GM12891 (cell line): Measurements from ENCODE around the gene ZNF132.
"Not testable (repeated sequence)": the region's sequence is repeated elsewhere in the genome, so short reads cannot be mapped to it uniquely, and the experiment has no call there.

ENCODE experiments used
- DNase-seq: peaks from one replicate; pipeline ENCODE4 v3.0.0; 2011; ENCODE audit warnings: low spot score; ENCODE audit not compliant: insufficient read length
- FAIRE-seq: peaks from 2 replicates; lab custom pipeline; 2011; peaks lifted over from hg19 to GRCh38; lab: Jason Lieb, UNC
- PAX5 ChIP-seq: IDR thresholded peaks from 2 replicates; pipeline ENCODE4 v1.6.1; 2011; ENCODE audit warnings: low read length, moderate library complexity, mild to moderate bottlenecking; ENCODE audit not compliant: insufficient read depth, severe bottlenecking
- POLR2A ChIP-seq: IDR thresholded peaks from 2 replicates; pipeline ENCODE4 v1.6.1; 2011; ENCODE audit warnings: low read depth, low read length, control low read depth
- POLR2AphosphoS5 ChIP-seq: IDR thresholded peaks from 2 replicates; pipeline ENCODE4 v1.6.1; 2011; ENCODE audit warnings: low read depth, low read length, control low read depth
- POU2F2 ChIP-seq: IDR thresholded peaks from 2 replicates; pipeline ENCODE4 v1.6.1; 2011; ENCODE audit warnings: low read depth, mild to moderate bottlenecking, control low read depth, low read length, moderate library complexity
- SPI1 ChIP-seq: IDR thresholded peaks from 2 replicates; pipeline ENCODE4 v1.6.1; 2011; ENCODE audit warnings: low read depth, low read length, control low read depth
- TAF1 ChIP-seq: IDR thresholded peaks from 2 replicates; pipeline ENCODE4 v1.6.1; 2011; ENCODE audit warnings: low read depth, low read length, control low read depth

ZNF132 gene

GRCh38 chr19:58476498-58477015, 36.6 kb upstream of the ZNF132 start:
- TF ChIP-seq POLR2AphosphoS5 (no peak), TAF1 (no peak), POLR2A (no peak), SPI1 (no peak), PAX5 (no peak), POU2F2 (no peak)
- no peak for FAIRE-seq
- peak; percentile 41 for DNase-seq

GRCh38 chr19:58475714-58476497, 36.0 kb upstream of the ZNF132 start, which contains the start of gene ZNF446:
Gene ZNF446, plus strand, starts transcription at chr19:58476352. Its CDS starts 867 bp downstream, at chr19:58477219.
- DNase-seq (peak; percentile 97), FAIRE-seq (peak; percentile 100)
- TF ChIP-seq SPI1 = no peak
- peak; percentile 85 for TF ChIP-seq PAX5
- peak; percentile 60 for TF ChIP-seq POLR2A
- TF ChIP-seq TAF1 = 0 out of 2 replicates have a peak, but pooled peaks have one; percentile 2
- no peak for TF ChIP-seq POU2F2
- TF ChIP-seq POLR2AphosphoS5 = peak; percentile 60

- DNase-seq (peak; percentile 39), FAIRE-seq (peak; percentile 35)
- TF ChIP-seq POLR2A (no peak), TAF1 (0 out of 2 replicates have a peak, but pooled peaks have one; percentile 13)
Observed at GRCh38 chr19:58474997-58475713, 35.2 kb upstream of the ZNF132 start.

GRCh38 chr19:58474291-58474996, 34.5 kb upstream of the ZNF132 start:
- no peak for DNase-seq
- TF ChIP-seq POU2F2 (0 out of 2 replicates have a peak, but pooled peaks have one; percentile 7), SPI1 (no peak)
- FAIRE-seq = no peak

GRCh38 chr19:58473775-58474174, 33.8 kb upstream of the ZNF132 start:
- no peak for FAIRE-seq
- TF ChIP-seq POLR2AphosphoS5 (peak; percentile 45; the same call in 1 of the 2 replicates), POLR2A (no peak)
- DNase-seq = no peak

GRCh38 chr19:58471736-58472135, 31.8 kb upstream of the ZNF132 start:
- FAIRE-seq = no peak
- TF ChIP-seq POLR2AphosphoS5 (no peak), PAX5 (no peak), POLR2A (no peak), SPI1 (no peak), POU2F2 (no peak), TAF1 (no peak)
- no peak for DNase-seq

- not testable (repeated sequence) for DNase-seq, FAIRE-seq
Observed at GRCh38 chr19:58470837-58471543, 31.0 kb upstream of the ZNF132 start.

- FAIRE-seq (no peak), DNase-seq (no peak)
- TF ChIP-seq PAX5 (no peak), TAF1 (no peak), POLR2A (no peak), SPI1 (no peak), POU2F2 (no peak), POLR2AphosphoS5 (no peak)
Observed at GRCh38 chr19:58469241-58470013, 29.5 kb upstream of the ZNF132 start.

GRCh38 chr19:58468216-58468839, 28.4 kb upstream of the ZNF132 start:
- TF ChIP-seq POLR2A (no peak), PAX5 (no peak), POLR2AphosphoS5 (no peak), TAF1 (no peak), SPI1 (no peak), POU2F2 (0 out of 2 replicates have a peak, but pooled peaks have one; percentile 8)
- no peak for FAIRE-seq
- no peak for DNase-seq
